ENCODE measurements around the gene CES3.
"Not testable (repeated sequence)": the region's sequence is repeated elsewhere in the genome, so short reads cannot be mapped to it uniquely, and the experiment has no call there.

The CES3 gene

DNA sequence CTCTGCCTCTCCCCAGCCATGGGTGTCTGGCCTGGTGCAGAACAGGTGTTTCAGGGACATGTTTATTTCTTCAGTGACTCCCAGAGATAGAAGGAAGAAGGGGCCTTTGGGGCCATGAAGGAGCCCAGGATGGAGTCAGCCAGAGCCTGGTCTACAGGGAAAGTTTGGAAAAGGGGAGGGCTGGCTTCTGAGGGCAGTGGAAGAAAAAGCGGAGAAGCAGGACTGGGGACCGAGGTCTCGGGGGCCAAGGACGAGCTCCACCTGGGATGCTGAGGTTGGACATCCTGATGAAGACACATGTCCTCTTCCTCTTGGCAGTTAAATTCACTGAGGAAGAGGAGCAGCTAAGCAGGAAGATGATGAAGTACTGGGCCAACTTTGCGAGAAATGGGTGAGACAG lies 18.1 kb upstream of the CES3 start:
- Histone ChIP-seq H3K79me2 (ENCODE audit: insufficient read depth, low read length) (no peaks in the 10 kb centered on the region), H3K36me3 (ENCODE audit: insufficient read depth, low read length) (peaks cover 14% of the 10 kb centered on the region; the same call in 1 of the 2 replicates), H2AFZ (ENCODE audit: low read length) (no peak overlapping the region), H3F3A (ENCODE audit: low read depth) (no peaks in the 10 kb centered on the region), H3K4me2 (ENCODE audit: low read depth, low read length, poor library complexity, severe bottlenecking) (no peak overlapping the region), H4K20me1 (ENCODE audit: insufficient read depth, low read length, poor library complexity, severe bottlenecking) (no peaks in the 10 kb centered on the region), H3K4me3 (ENCODE audit: low read length, poor library complexity, severe bottlenecking) (no peak overlapping the region), H3K27me3 (ENCODE audit: insufficient read depth, low read length, poor library complexity, severe bottlenecking) (no peaks in the 10 kb centered on the region), H3K9me2 (replicated peaks; ENCODE audit: low read depth, low read length) (no peaks in the 10 kb centered on the region), H3K4me1 (ENCODE audit: insufficient read depth, low read length, poor library complexity, severe bottlenecking) (no peaks in the 10 kb centered on the region), H3K9me3 (ENCODE audit: insufficient read depth, low read depth, low read length) (no peaks in the 10 kb centered on the region), H3K9ac (ENCODE audit: low read depth, low read length, poor library complexity, severe bottlenecking) (no peak overlapping the region)
- TF ChIP-seq EZH2phosphoT487 (IDR thresholded peaks at IDR 0.05; ENCODE audit: borderline replicate concordance), result no peak
- no peak for TF ChIP-seq CTCF (conservative IDR thresholded peaks at IDR 0.05; ENCODE audit: low read length)

GRCh38 chr16:66943426-66944053 lies 17.5 kb upstream of the CES3 start:
- Histone ChIP-seq H3K36me3 (ENCODE audit: insufficient read depth, low read length) (peaks cover 14% of the 10 kb centered on the region; the same call in 1 of the 2 replicates), H3K79me2 (ENCODE audit: insufficient read depth, low read length) (no peaks in the 10 kb centered on the region), H3K9ac (ENCODE audit: low read depth, low read length, poor library complexity, severe bottlenecking) (no peak overlapping the region), H3K9me3 (ENCODE audit: insufficient read depth, low read depth, low read length) (no peaks in the 10 kb centered on the region), H3K4me3 (ENCODE audit: low read length, poor library complexity, severe bottlenecking) (no peak overlapping the region), H3K27me3 (ENCODE audit: insufficient read depth, low read length, poor library complexity, severe bottlenecking) (no peaks in the 10 kb centered on the region), H3K4me1 (ENCODE audit: insufficient read depth, low read length, poor library complexity, severe bottlenecking) (no peaks in the 10 kb centered on the region), H3K9me2 (replicated peaks; ENCODE audit: low read depth, low read length) (no peaks in the 10 kb centered on the region), H3F3A (ENCODE audit: low read depth) (no peaks in the 10 kb centered on the region), H4K20me1 (ENCODE audit: insufficient read depth, low read length, poor library complexity, severe bottlenecking) (no peaks in the 10 kb centered on the region), H2AFZ (ENCODE audit: low read length) (no peak overlapping the region), H3K4me2 (ENCODE audit: low read depth, low read length, poor library complexity, severe bottlenecking) (no peak overlapping the region)
- TF ChIP-seq CTCF (conservative IDR thresholded peaks at IDR 0.05; ENCODE audit: low read length) (no peak), EZH2phosphoT487 (IDR thresholded peaks at IDR 0.05; ENCODE audit: borderline replicate concordance) (no peak)

DNA sequence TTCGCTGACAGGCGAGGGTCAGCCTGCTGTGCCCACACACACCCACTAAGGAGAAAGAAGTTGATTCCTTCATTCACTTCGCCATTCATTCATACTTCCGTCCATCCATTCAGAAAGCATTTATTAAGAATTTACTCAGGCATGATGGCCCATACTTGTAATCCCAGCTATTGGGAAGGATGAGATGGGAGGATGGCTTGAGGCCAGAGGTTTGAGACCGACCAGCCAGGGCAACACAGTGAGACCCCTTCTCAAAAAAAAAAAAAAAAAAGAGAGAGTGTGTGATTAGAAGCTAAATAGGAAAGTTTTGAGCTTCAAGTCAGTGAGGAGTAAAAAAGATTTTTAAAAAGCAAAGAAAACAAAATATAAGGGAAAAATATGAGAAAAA lies 17.0 kb upstream of the CES3 start:
- Histone ChIP-seq H3K4me1 (ENCODE audit: insufficient read depth, low read length, poor library complexity, severe bottlenecking) (no peaks in the 10 kb centered on the region), H3K9me3 (ENCODE audit: insufficient read depth, low read depth, low read length) (no peaks in the 10 kb centered on the region), H4K20me1 (ENCODE audit: insufficient read depth, low read length, poor library complexity, severe bottlenecking) (no peaks in the 10 kb centered on the region), H3K27me3 (ENCODE audit: insufficient read depth, low read length, poor library complexity, severe bottlenecking) (no peaks in the 10 kb centered on the region), H3K79me2 (ENCODE audit: insufficient read depth, low read length) (no peaks in the 10 kb centered on the region), H3F3A (ENCODE audit: low read depth) (no peaks in the 10 kb centered on the region), H3K4me3 (ENCODE audit: low read length, poor library complexity, severe bottlenecking) (no peak overlapping the region), H3K9me2 (replicated peaks; ENCODE audit: low read depth, low read length) (no peaks in the 10 kb centered on the region), H3K9ac (ENCODE audit: low read depth, low read length, poor library complexity, severe bottlenecking) (no peak overlapping the region), H2AFZ (ENCODE audit: low read length) (no peak overlapping the region), H3K36me3 (ENCODE audit: insufficient read depth, low read length) (peaks cover 14% of the 10 kb centered on the region; the same call in 1 of the 2 replicates), H3K4me2 (ENCODE audit: low read depth, low read length, poor library complexity, severe bottlenecking) (no peak overlapping the region)
- no peak for TF ChIP-seq CTCF (conservative IDR thresholded peaks at IDR 0.05; ENCODE audit: low read length)
- TF ChIP-seq EZH2phosphoT487 (IDR thresholded peaks at IDR 0.05; ENCODE audit: borderline replicate concordance), result no peak

GRCh38 chr16:66944971-66945370 lies 16.1 kb upstream of the CES3 start:
- not testable (repeated sequence) for H2AFZ ChIP-seq (ENCODE audit: low read length); H3K9ac ChIP-seq (ENCODE audit: low read depth, low read length, poor library complexity, severe bottlenecking)

More at GRCh38 chr16:66944971-66945370, 16.1 kb upstream of the CES3 start:
- H3F3A ChIP-seq (ENCODE audit: low read depth); H3K27me3 ChIP-seq (ENCODE audit: insufficient read depth, low read length, poor library complexity, severe bottlenecking); H3K4me2 ChIP-seq (ENCODE audit: low read depth, low read length, poor library complexity, severe bottlenecking); H3K9me3 ChIP-seq (ENCODE audit: insufficient read depth, low read depth, low read length); H4K20me1 ChIP-seq (ENCODE audit: insufficient read depth, low read length, poor library complexity, severe bottlenecking); H3K4me3 ChIP-seq (ENCODE audit: low read length, poor library complexity, severe bottlenecking); H3K4me1 ChIP-seq (ENCODE audit: insufficient read depth, low read length, poor library complexity, severe bottlenecking); H3K79me2 ChIP-seq (ENCODE audit: insufficient read depth, low read length); H3K9me2 ChIP-seq (replicated peaks; ENCODE audit: low read depth, low read length): not testable (repeated sequence)
- H3K36me3 ChIP-seq (ENCODE audit: insufficient read depth, low read length), result peaks cover 14% of the 10 kb centered on the region; the same call in 1 of the 2 replicates
